Endothelial cell of umbilical vein (primary cell): ENCODE data around the gene NFILZ. TPM values are rescaled to one million over a fixed set of nuclear protein-coding genes. Genes with fewer than 3 reads are reported as not detected.

Source experiments
- Bru-seq: library from RNA; stranded (reverse); fragments of 400-500 nt; gene quantifications from one replicate; lab custom pipeline; 2021; lab: Mats Ljungman, UMichigan
- BruChase-seq, 2 experiments: library from RNA; stranded (reverse); fragments of 400-500 nt; gene quantifications; one replicate each; lab custom pipeline; 2021; lab: Mats Ljungman, UMichigan
- BruUV-seq: library from RNA; stranded (reverse); fragments of 400-500 nt; replicated peaks from 2 replicates; lab custom pipeline; 2021; lab: Mats Ljungman, UMichigan
- CTCF ChIA-PET: fragments of 300-600, 350-600 bp; sonication (Branson Sonifier 250); formaldehyde crosslinking; loops from one replicate; lab custom pipeline; 2021; ENCODE audit warnings: antibody characterized with exemption, inconsistent platforms; lab: Charles Lee
- POLR2A ChIA-PET: fragments of 300-600, 350-600 bp; sonication (Branson Sonifier 250); formaldehyde crosslinking; loops from one replicate; lab custom pipeline; 2021; ENCODE audit warnings: antibody characterized with exemption, inconsistent platforms; lab: Charles Lee
- DNase-seq: peaks from one replicate; pipeline ENCODE4 v3.0.0-alpha.2; 2011; ENCODE audit warnings: low read depth, low spot score
- FAIRE-seq: peaks from 2 replicates; lab custom pipeline; 2011; peaks lifted over from hg19 to GRCh38; lab: Jason Lieb, UNC
- H2AFZ ChIP-seq: 2 replicates; pipeline ENCODE4 v1.6.0; 2012; ENCODE audit warnings: low read depth, low read length, control low read depth, inconsistent platforms
- H3K27ac ChIP-seq: 2 replicates; pipeline ENCODE4 v1.5.1; 2011; ENCODE audit warnings: low read depth, mild to moderate bottlenecking, control low read depth, low read length, moderate library complexity; ENCODE audit not compliant: insufficient read depth
- H3K27me3 ChIP-seq, 2 experiments: 2 replicates each; pipeline versions ENCODE4 v1.6.0 to v1.6.1; 2011; ENCODE audit warnings: low read length in 2 of 2, mixed read lengths in 1 of 2; ENCODE audit not compliant: control insufficient read depth in 2 of 2, insufficient read depth in 2 of 2
- H3K36me3 ChIP-seq, 2 experiments: 2 replicates in 1 of 2; 3 replicates in 1 of 2; pipeline ENCODE4 v1.5.1; 2011; ENCODE audit warnings: low read length in 2 of 2, mild to moderate bottlenecking in 1 of 2, moderate library complexity in 1 of 2; ENCODE audit not compliant: control insufficient read depth in 2 of 2, insufficient read depth in 2 of 2; ENCODE audit errors: extremely low read depth in 1 of 2
- H3K4me1 ChIP-seq: 3 replicates; pipeline ENCODE4 v1.5.1; 2011; ENCODE audit warnings: mild to moderate bottlenecking, low read length; ENCODE audit not compliant: control insufficient read depth, insufficient read depth; ENCODE audit errors: extremely low read depth
- H3K4me2 ChIP-seq: 2 replicates; pipeline ENCODE4 v1.6.1; 2011; ENCODE audit warnings: low read length, control low read depth, mixed read lengths; ENCODE audit not compliant: insufficient read depth
- H3K4me3 ChIP-seq, 3 experiments: fragments of 200-600 bp in 1 of 3; sonication (generic), shearing (Covaris generic) in 1 of 3; replicated peaks in 1 of 3; 2 replicates each; pipeline ENCODE4 v1.5.1; 2011 to 2016; ENCODE audit warnings: control low read depth in 3 of 3, low read length in 3 of 3, mild to moderate bottlenecking in 2 of 3, inconsistent platforms in 1 of 3, low read depth in 1 of 3, moderate library complexity in 1 of 3; ENCODE audit not compliant: insufficient read depth in 1 of 3
- H3K79me2 ChIP-seq: 2 replicates; pipeline ENCODE4 v1.6.0; 2012; ENCODE audit warnings: low read length, inconsistent platforms; ENCODE audit not compliant: control insufficient read depth, insufficient read depth
- H3K9ac ChIP-seq: replicated peaks from 2 replicates; pipeline ENCODE3; 2011; ENCODE audit warnings: low read length, control low read depth; ENCODE audit not compliant: insufficient read depth; ENCODE audit errors: extremely low read depth
- H3K9me1 ChIP-seq: replicated peaks from 3 replicates; pipeline ENCODE4 v1.6.0; 2011; ENCODE audit warnings: mild to moderate bottlenecking, low read length; ENCODE audit not compliant: control insufficient read depth, insufficient read depth; ENCODE audit errors: extremely low read depth
- H3K9me3 ChIP-seq: replicated peaks from 2 replicates; pipeline ENCODE4 v1.5.1; 2012; ENCODE audit warnings: low read length, inconsistent platforms; ENCODE audit not compliant: control insufficient read depth, insufficient read depth
- H4K20me1 ChIP-seq: replicated peaks from 2 replicates; pipeline ENCODE3; 2011; ENCODE audit warnings: mild to moderate bottlenecking, low read length; ENCODE audit not compliant: control insufficient read depth, insufficient read depth; ENCODE audit errors: extremely low read depth
- CTCF ChIP-seq, 2 donors: IDR thresholded peaks; 1 replicate in 1 of 2; 2 replicates in 1 of 2; pipeline ENCODE4 v1.5.1; 2011; ENCODE audit warnings: low read length in 2 of 2, mild to moderate bottlenecking in 2 of 2, moderate library complexity in 2 of 2, control low read depth in 1 of 2, inconsistent platforms in 1 of 2, low read depth in 1 of 2; ENCODE audit not compliant: insufficient read depth in 1 of 2; ENCODE audit errors: extremely low read depth in 1 of 2
- FOS ChIP-seq: IDR thresholded peaks from 2 replicates; pipeline ENCODE4 v1.6.1; 2011; ENCODE audit warnings: mild to moderate bottlenecking, low read length, moderate library complexity, borderline replicate concordance; ENCODE audit not compliant: insufficient read depth
- JUN ChIP-seq: IDR thresholded peaks from 2 replicates; pipeline ENCODE4 v1.6.1; 2011; ENCODE audit warnings: borderline replicate concordance, low read depth; ENCODE audit not compliant: insufficient read length, insufficient read depth
- MYC ChIP-seq: IDR thresholded peaks from one replicate; pipeline ENCODE4 v1.6.1; 2011; ENCODE audit warnings: mild to moderate bottlenecking, low read depth, low read length
- POLR2AphosphoS5 ChIP-seq: IDR thresholded peaks from 2 replicates; pipeline ENCODE4 v1.6.1; 2012; ENCODE audit warnings: low read depth, mild to moderate bottlenecking, control low read depth, low read length, moderate library complexity; ENCODE audit not compliant: insufficient read depth
- dilution Hi-C: fragments of 300-500 bp; cut with MboI; formaldehyde crosslinking; loops from one replicate; pipeline ENCODE4 v1.15.0; 2019; ENCODE audit warnings: low sequenced_read_pairs; ENCODE audit not compliant: extremely low pct_ligation_motif_present
- intact Hi-C: fragments of 100-400 bp; cut with micrococcal nuclease; formaldehyde crosslinking; loops from one replicate; pipeline ENCODE4 v1.10.0; 2022
- long read RNA-seq: library from polyadenylated mRNA; stranded (forward); transcript quantifications from one replicate; pipeline ENCODE4 v2.0.0, GENCODE V29; 2021
- polyA minus RNA-seq, 3 experiments: library from RNA; depleted of rRNA, polyadenylated mRNA; stranded (reverse); fragments of >200 nt; gene quantifications; 1 replicate in 1 of 3; 2 replicates in 2 of 3; pipeline ENCODE4 v1.2.3, GENCODE V29; 2011
- polyA plus RNA-seq, 4 experiments: library from polyadenylated mRNA; depleted of rRNA in 3 of 4; stranded (reverse) in 3 of 4; unstranded in 1 of 4; fragments of >200 nt; gene quantifications; 2 replicates each; pipeline versions ENCODE4 v1.2.1 to v1.2.3, GENCODE V29; 2011 to 2012; ENCODE audit warnings: missing spikeins in 1 of 4
- total RNA-seq: library from RNA; stranded (reverse); gene quantifications from 2 replicates; pipeline ENCODE4 v1.2.3, GENCODE V29; 2021

Gene NFILZ
- total RNA-seq, result not detected in 2 replicates
- polyA plus RNA-seq, result not detected in 2 replicates
- polyA plus RNA-seq (2011; cell fraction: cytosol; rRNA removed), result not detected in 2 replicates
- not detected in 2 replicates for polyA plus RNA-seq (2011; cell fraction: nucleus; rRNA removed)
- not detected in 2 replicates for polyA plus RNA-seq (2012)
- not detected in 2 replicates for polyA minus RNA-seq
- polyA minus RNA-seq (2011; cell fraction: cytosol; rRNA and poly(A)+ RNA removed), result not detected
- not detected in 2 replicates for polyA minus RNA-seq (2011; cell fraction: nucleus; rRNA and poly(A)+ RNA removed)
- not detected for Bru-seq, nascent RNA
- BruChase-seq, experiment 1, labeled RNA remaining after a 6-hour chase, result percentile 13 among the genes with signal in this experiment
- BruChase-seq, experiment 2, labeled RNA remaining after a 2-hour chase, result percentile 9 among the genes with signal in this experiment
- long read RNA-seq, result 0 reads

GRCh38 chr19:8629996-8630683 lies at the start of gene NFILZ:
TSS of gene NFILZ (plus strand) at chr19:8630633. CDS start at chr19:8676766, 46,133 bp downstream.
- TF ChIP-seq FOS (no peak), JUN (no peak), MYC (no peak)
- intact Hi-C loops (no loop called here), dilution Hi-C loops (no loop called here)
- no peaks in the 10 kb centered on the region for H3K4me1 ChIP-seq
- H3K4me2 ChIP-seq, result no peak within 1 kb of the TSS
- POLR2A ChIA-PET, result no interaction called here
- no peaks in the 10 kb centered on the region for H3K9me3 ChIP-seq
- H3K4me3 ChIP-seq, result no peak within 1 kb of the TSS
- no peak within 1 kb of the TSS for H3K9ac ChIP-seq
- no TSS peak for BruUV-seq
- no peaks in the 10 kb centered on the region for H3K27me3 ChIP-seq
- H2AFZ ChIP-seq, result no peak within 1 kb of the TSS
- H3K79me2 ChIP-seq, result no peaks in the 10 kb centered on the region
- H3K27ac ChIP-seq, result no peak within 1 kb of the TSS
- FAIRE-seq, result no peak
- CTCF ChIA-PET, result interaction anchor here (0.8 to 1.4 kb wide), 2 partner anchors 12 to 14 kb away, joined by 3 to 6 read pairs; no protein-coding TSS in a partner anchor
- H3K9me1 ChIP-seq, result no peaks in the 10 kb centered on the region
- DNase-seq, result no peak
- H4K20me1 ChIP-seq, result no peaks in the 10 kb centered on the region
- H3K36me3 ChIP-seq, result no peaks in the 10 kb centered on the region

GRCh38 chr19:8580710-8581281 lies 49.6 kb upstream of the NFILZ start:
- peak; percentile 99 to 100 for TF ChIP-seq CTCF (IDR thresholded peaks at IDR 0.05; ENCODE audit: extremely low read depth in 1 of 2, insufficient read depth in 1 of 2, low read depth in 1 of 2, low read length in 2 of 2)
- TF ChIP-seq POLR2AphosphoS5, result no peak
- Histone ChIP-seq H3K4me1 (no peaks in the 10 kb centered on the region), H3K9me1 (no peaks in the 10 kb centered on the region), H3K27me3 (peaks cover 0 to 4% of the 10 kb centered on the region in 2 experiments), H4K20me1 (no peaks in the 10 kb centered on the region), H3K27ac (no peak overlapping the region), H3K9me3 (no peaks in the 10 kb centered on the region), H3K4me2 (no peak overlapping the region), H3K79me2 (no peaks in the 10 kb centered on the region), H3K9ac (no peak overlapping the region), H3K4me3 (no peak overlapping the region), H2AFZ (no peak overlapping the region), H3K36me3 (no peaks in the 10 kb centered on the region)
- dilution Hi-C loops (no loop called here), intact Hi-C loops (loop anchor here (1.0 to 5.0 kb wide), 2 partner anchors 37 to 62 kb away; no protein-coding TSS in a partner anchor)
- FAIRE-seq (peak; percentile 91), DNase-seq (peak; percentile 57)
- ChIA-PET CTCF (interaction anchor here (0.5 to 5.9 kb wide), 27 partner anchors 10 to 527 kb away, joined by 3 to 82 read pairs (median 5); partner anchors contain the start of gene ZNF414), POLR2A (interaction anchor here (0.6 kb wide), 1 partner anchor 240 kb away, joined by 3 read pairs; no protein-coding TSS in a partner anchor)
- BruUV-seq, result no TSS peak
